Measurements from ENCODE around the gene ITGA6.

- TF ChIP-seq POLR2A (IDR thresholded peaks at IDR 0.05; ENCODE audit: low read length) (no peak), GATA1 (IDR thresholded peaks at IDR 0.05; ENCODE audit: low read depth, low read length) (no peak)
These were observed 35.5 kb downstream of the ITGA6 start for GRCh38 chr2:172462849-172463381.

Data from erythroblast (primary cell).